Activated naive CD8-positive, alpha-beta T cell treated with anti-CD3 and anti-CD28 coated beads, Interleukin-2, amount 10 ng/mL, durations not matched to agents 7 days and 5 days (primary cell): ENCODE results near the gene EXOC3L1. TPM values are rescaled to one million over a fixed set of nuclear protein-coding genes. Genes with fewer than 3 reads are reported as not detected.

Source experiments
- ATAC-seq: fragments of 150-1000 bp; cut with Tn5 transposase; one replicate; pipeline ENCODE4 v1.10.0; 2021; ENCODE audit warnings: low read depth, moderate library complexity
- POLR2A ChIA-PET: fragments of 350-600 bp; sonication (Branson Sonifier 250); formaldehyde crosslinking; loops from one replicate; lab custom pipeline; 2021; ENCODE audit warnings: antibody characterized with exemption; lab: Charles Lee
- DNase-seq: peaks from one replicate; pipeline ENCODE4 v3.0.0; 2021
- H3K27ac Mint-ChIP-seq: one replicate; pipeline ENCODE4 v1.8.0; 2022; ENCODE audit warnings: mild to moderate bottlenecking, mixed read lengths
- H3K27me3 Mint-ChIP-seq: one replicate; pipeline ENCODE4 v1.8.0; 2022; ENCODE audit warnings: mild to moderate bottlenecking, moderate library complexity, mixed read lengths
- H3K36me3 Mint-ChIP-seq: one replicate; pipeline ENCODE4 v1.8.0; 2021; ENCODE audit warnings: mild to moderate bottlenecking, mixed read lengths
- H3K4me1 Mint-ChIP-seq: one replicate; pipeline ENCODE4 v1.8.0; 2021; ENCODE audit warnings: mixed read lengths
- H3K4me3 Mint-ChIP-seq: one replicate; pipeline ENCODE4 v1.8.0; 2022; ENCODE audit warnings: mild to moderate bottlenecking, moderate library complexity, mixed read lengths
- H3K9me3 Mint-ChIP-seq: one replicate; pipeline ENCODE4 v1.8.0; 2021; ENCODE audit warnings: mixed read lengths
- total RNA-seq, 2 experiments: library from RNA; stranded (reverse); gene quantifications; one replicate each; pipeline ENCODE4 v1.2.3, GENCODE V29; 2021

Gene EXOC3L1
- total RNA-seq, 2 experiments from 2014 or later = not detected

DNA sequence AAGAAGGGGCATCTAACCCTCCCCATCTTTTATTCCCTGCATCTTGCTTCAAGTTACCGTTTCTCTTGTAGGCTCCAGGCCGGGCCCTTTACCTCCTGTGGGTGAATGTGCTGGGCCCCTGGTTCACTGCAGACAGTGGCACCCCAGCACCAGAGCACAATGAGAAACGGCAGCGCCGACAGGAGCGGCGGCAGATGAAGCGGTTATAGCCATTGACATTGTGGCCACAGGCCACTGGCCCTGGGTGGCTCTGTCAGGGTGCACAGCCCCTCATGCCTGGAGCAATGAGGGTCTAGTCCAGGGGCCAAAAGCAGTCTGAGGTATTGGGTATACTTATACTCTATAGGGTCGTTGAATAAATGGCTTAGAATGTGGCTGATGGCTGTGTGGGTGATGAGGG, 39.0 kb upstream of the EXOC3L1 start:
- H3K9me3 Mint-ChIP-seq = no peaks in the 10 kb centered on the region

DNA sequence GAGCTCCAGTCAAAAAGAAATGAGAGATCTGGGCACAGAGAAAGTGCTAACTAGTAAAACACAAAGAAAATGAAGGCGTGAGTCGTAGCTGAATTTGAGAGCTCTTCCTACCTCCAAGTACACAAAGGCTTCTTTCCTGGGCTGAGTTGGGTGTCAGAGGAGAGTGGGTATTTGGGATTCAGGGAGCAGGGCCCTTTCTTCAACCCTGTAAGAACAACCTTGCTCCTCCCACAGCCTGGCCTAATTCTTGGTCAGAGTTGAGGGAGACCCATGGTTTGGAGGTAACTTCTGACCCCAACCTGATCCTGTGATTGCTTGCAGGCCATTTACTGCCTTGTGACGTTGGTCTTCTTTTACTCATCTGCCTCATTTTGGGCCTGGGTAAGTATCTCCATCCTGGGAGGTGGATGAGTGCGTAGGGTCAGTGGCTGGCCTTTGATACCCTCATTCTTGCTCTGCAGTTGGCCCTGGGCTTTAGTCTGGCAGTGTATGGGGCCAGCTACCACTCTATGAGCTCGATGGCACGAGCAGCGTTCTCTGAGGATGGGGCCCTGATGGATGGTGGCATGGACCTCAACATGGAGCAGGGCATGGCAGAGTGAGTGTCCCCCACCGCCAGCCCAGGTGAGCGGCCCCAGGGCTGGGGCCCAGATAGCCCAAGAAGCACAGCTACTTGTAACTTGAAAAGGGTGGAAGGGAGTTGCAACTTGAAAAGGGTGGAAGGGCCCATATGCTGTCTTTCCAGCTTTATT, 38.3 kb upstream of the EXOC3L1 start:
- peaks cover 9% of the 10 kb centered on the region for H3K36me3 Mint-ChIP-seq
- ATAC-seq (no peak), DNase-seq (no peak)
- POLR2A ChIA-PET = interaction anchor here (2.1 to 10.3 kb wide), 2 partner anchors 17 to 30 kb away, joined by 8 to 130 read pairs; partner anchors contain the start of genes FHOD1 and SLC9A5
- peak overlapping the region; percentile 92 for H3K4me3 Mint-ChIP-seq
- H3K27me3 Mint-ChIP-seq = no peaks in the 10 kb centered on the region
- H3K9me3 Mint-ChIP-seq = no peaks in the 10 kb centered on the region
- peak overlapping the region; percentile 92 for H3K27ac Mint-ChIP-seq
- H3K4me1 Mint-ChIP-seq = peaks cover 29% of the 10 kb centered on the region

More for the DNA sequence above, 39.0 kb upstream of the EXOC3L1 start:
- peaks cover 26% of the 10 kb centered on the region for H3K4me1 Mint-ChIP-seq
- H3K27ac Mint-ChIP-seq = peak overlapping the region; percentile 14
- ATAC-seq (no peak), DNase-seq (no peak)
- POLR2A ChIA-PET = interaction anchor here (10.3 kb wide), 1 partner anchor 17 kb away, joined by 130 read pairs; the partner anchor contains the start of genes FHOD1 and SLC9A5
- H3K4me3 Mint-ChIP-seq = peak overlapping the region; percentile 28
- H3K36me3 Mint-ChIP-seq = peaks cover 11% of the 10 kb centered on the region
- no peaks in the 10 kb centered on the region for H3K27me3 Mint-ChIP-seq

GRCh38 chr16:67227567-67227921, 37.6 kb upstream of the EXOC3L1 start:
- ATAC-seq (no peak), DNase-seq (no peak)
- Mint-ChIP-seq H3K36me3 (peaks cover 9% of the 10 kb centered on the region), H3K4me3 (peak overlapping the region; percentile 92), H3K9me3 (no peaks in the 10 kb centered on the region), H3K27ac (peak overlapping the region; percentile 92), H3K27me3 (no peaks in the 10 kb centered on the region), H3K4me1 (peaks cover 31% of the 10 kb centered on the region)
- POLR2A ChIA-PET = interaction anchor here (1.2 to 10.3 kb wide), 9 partner anchors 8 to 254 kb away, joined by 3 to 130 read pairs (median 8); partner anchors contain the start of genes ATP6V0D1, E2F4, FHOD1 and SLC9A5

GRCh38 chr16:67226804-67227566, 37.0 kb upstream of the EXOC3L1 start, which contains the start of gene TMEM208:
Gene TMEM208 (plus strand): TSS chr16:67227130. CDS start chr16:67227219, 89 bp downstream.
- H3K4me3 Mint-ChIP-seq = peak within 1 kb of the TSS; percentile 92
- H3K4me1 Mint-ChIP-seq = peaks cover 31% of the 10 kb centered on the region
- DNase-seq = peak; percentile 98
- no peaks in the 10 kb centered on the region for H3K27me3 Mint-ChIP-seq
- peak; percentile 96 for ATAC-seq
- POLR2A ChIA-PET = interaction anchor here (0.5 to 10.3 kb wide), 13 partner anchors 8 to 254 kb away, joined by 3 to 130 read pairs (median 4); partner anchors contain the start of genes ATP6V0D1, B3GNT9, E2F4 and FHOD1
- peak within 1 kb of the TSS; percentile 92 for H3K27ac Mint-ChIP-seq
- peaks cover 8% of the 10 kb centered on the region for H3K36me3 Mint-ChIP-seq
- H3K9me3 Mint-ChIP-seq = no peaks in the 10 kb centered on the region

DNA sequence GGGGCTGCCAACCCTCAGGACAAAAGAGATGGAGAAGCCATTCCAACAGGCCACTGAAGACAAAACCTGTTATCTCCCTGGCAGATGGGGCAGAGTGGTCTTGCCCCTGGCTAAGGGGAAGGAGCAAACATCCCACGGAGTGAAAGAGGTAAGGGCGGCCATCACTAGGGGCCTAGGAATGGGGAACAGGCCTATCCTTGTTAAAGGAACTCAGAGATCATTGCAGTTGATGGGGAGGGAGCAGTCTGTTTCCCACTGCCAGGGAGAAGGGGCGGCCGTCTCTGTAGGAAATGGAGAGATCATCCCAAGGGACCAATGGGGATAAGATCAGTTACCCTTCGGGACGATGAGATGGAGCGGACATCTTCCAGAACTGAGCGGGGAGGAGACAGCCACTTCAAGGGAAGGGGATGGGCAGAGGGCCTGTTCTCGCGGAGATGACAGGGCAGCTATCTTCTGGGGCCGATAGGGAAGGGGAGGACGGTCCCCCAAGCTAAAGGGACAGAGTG, 36.4 kb upstream of the EXOC3L1 start:
- H3K27ac Mint-ChIP-seq = peak overlapping the region; percentile 92
- no peaks in the 10 kb centered on the region for H3K27me3 Mint-ChIP-seq
- DNase-seq (no peak), ATAC-seq (no peak)
- no peaks in the 10 kb centered on the region for H3K9me3 Mint-ChIP-seq
- H3K4me1 Mint-ChIP-seq = peaks cover 31% of the 10 kb centered on the region
- H3K4me3 Mint-ChIP-seq = peak overlapping the region; percentile 92
- POLR2A ChIA-PET = interaction anchor here (0.6 to 10.3 kb wide), 12 partner anchors 9 to 255 kb away, joined by 3 to 130 read pairs (median 4); partner anchors contain the start of genes ATP6V0D1, B3GNT9, E2F4 and FHOD1
- H3K36me3 Mint-ChIP-seq = peaks cover 5% of the 10 kb centered on the region

- peaks cover 2% of the 10 kb centered on the region for H3K36me3 Mint-ChIP-seq
- no peak overlapping the region for H3K27ac Mint-ChIP-seq
- H3K9me3 Mint-ChIP-seq = no peaks in the 10 kb centered on the region
- H3K4me1 Mint-ChIP-seq = peaks cover 31% of the 10 kb centered on the region
- H3K4me3 Mint-ChIP-seq = no peak overlapping the region
- ATAC-seq (no peak), DNase-seq (no peak)
- no peaks in the 10 kb centered on the region for H3K27me3 Mint-ChIP-seq
- POLR2A ChIA-PET = interaction anchor here (10.3 kb wide), 1 partner anchor 22 kb away, joined by 130 read pairs; the partner anchor contains the start of genes FHOD1 and SLC9A5
Measured at GRCh38 chr16:67223992-67224391, 34.1 kb upstream of the EXOC3L1 start.

DNA sequence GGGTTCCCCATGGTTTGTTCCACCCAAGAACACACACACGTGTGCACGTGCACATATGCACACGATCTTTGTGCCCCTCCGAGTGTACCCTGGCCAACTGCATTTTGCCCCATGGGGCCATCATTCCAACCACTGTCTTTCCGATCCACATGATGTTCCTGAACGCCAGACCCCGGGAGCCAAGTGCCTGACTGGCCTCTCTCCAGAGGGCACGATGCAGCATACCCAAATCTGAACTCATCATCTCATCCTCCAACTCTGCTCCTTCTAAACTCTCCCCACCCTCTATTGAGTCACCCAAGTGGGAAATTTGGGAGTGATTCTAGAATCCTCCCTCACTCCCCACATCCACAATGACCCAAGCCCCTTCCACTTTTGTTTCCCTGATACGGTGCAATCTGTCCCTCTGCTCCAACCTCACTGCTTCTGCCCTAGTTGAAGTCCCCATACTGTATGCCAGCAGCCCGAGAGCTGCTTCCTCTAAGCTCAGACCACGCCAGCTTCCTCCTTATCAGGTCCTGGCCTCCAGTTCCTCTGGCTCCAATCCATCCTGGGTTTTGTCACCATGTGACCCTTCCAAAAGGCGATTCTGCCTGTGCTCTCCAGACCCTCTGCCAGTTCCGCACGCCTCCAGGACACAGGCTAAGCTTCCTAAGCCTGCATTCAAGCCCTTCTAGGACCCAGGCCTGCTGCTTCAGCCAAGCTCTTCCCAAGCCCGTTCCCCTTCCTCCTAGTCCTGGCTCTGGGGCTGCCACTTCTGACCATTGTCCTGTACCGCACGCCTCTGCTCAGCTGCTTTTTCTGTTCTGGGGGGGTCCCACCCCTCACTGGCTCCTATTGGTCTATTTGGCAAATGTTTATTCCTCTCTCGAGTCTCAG, 26.9 kb upstream of the EXOC3L1 start:
- no peak for ATAC-seq
- peaks cover 12% of the 10 kb centered on the region for H3K4me1 Mint-ChIP-seq
- no peaks in the 10 kb centered on the region for H3K27me3 Mint-ChIP-seq
- DNase-seq = no peak
- no peaks in the 10 kb centered on the region for H3K9me3 Mint-ChIP-seq
- no peak overlapping the region for H3K4me3 Mint-ChIP-seq
- POLR2A ChIA-PET = interaction anchor here (1.1 to 2.4 kb wide), 2 partner anchors 10 to 31 kb away, joined by 3 to 9 read pairs; partner anchors contain the start of genes FHOD1 and TMEM208
- peak overlapping the region; percentile 41 for H3K27ac Mint-ChIP-seq
- no peaks in the 10 kb centered on the region for H3K36me3 Mint-ChIP-seq

GRCh38 chr16:67215706-67216105, 25.8 kb upstream of the EXOC3L1 start:
- ATAC-seq (no peak), DNase-seq (no peak)
- no peaks in the 10 kb centered on the region for H3K9me3 Mint-ChIP-seq
- H3K4me3 Mint-ChIP-seq = no peak overlapping the region
- H3K4me1 Mint-ChIP-seq = peaks cover 12% of the 10 kb centered on the region
- POLR2A ChIA-PET = no interaction called here
- H3K36me3 Mint-ChIP-seq = no peaks in the 10 kb centered on the region
- H3K27me3 Mint-ChIP-seq = no peaks in the 10 kb centered on the region
- H3K27ac Mint-ChIP-seq = peak overlapping the region; percentile 31

DNA sequence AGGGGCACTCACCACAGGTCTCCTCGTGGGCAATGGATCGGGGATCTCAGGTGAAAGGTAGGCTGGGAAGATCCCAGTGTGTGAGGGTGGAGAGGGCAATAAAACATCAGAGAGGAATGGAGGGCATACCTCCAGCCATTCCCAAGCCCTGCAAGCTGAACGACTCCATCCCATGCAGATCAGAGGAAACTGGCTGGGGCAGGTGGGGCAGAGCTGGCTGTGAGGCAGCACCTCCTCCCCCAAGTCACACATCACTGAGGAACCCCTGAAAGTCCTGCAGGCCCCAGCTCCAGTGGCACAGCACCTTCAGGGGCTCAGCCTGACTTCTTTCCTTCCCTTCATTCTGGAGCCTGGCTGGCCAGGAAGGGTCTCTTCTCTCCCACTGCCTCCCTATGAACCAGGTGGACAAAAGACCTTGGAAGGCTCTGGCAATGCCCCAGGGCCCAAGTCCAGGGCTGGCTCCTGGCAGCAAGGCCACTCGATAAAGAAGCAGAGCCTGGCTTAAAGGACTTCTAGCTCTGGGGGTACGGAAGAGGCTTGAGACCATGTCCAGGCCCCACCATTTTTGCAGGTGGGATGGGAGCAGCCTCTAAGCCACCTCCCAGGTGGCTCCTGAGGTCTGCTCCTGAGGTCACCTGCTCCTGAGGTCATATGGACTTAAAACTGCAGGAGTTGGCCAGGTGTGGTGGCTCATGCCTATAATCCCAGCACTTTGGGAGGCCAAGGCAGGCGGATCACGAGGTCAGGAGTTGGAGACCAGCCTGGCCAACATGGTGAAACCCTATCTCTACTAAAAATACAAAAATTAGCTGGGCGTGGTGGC, 23.5 kb upstream of the EXOC3L1 start:
- Mint-ChIP-seq H3K9me3 (no peaks in the 10 kb centered on the region), H3K4me1 (peaks cover 13% of the 10 kb centered on the region), H3K27ac (no peak overlapping the region), H3K4me3 (no peak overlapping the region), H3K27me3 (no peaks in the 10 kb centered on the region), H3K36me3 (no peaks in the 10 kb centered on the region)
- ATAC-seq (no peak), DNase-seq (no peak)
- POLR2A ChIA-PET = interaction anchor here (1.2 kb wide), 1 partner anchor 29 kb away, joined by 5 read pairs; no protein-coding TSS in a partner anchor

DNA sequence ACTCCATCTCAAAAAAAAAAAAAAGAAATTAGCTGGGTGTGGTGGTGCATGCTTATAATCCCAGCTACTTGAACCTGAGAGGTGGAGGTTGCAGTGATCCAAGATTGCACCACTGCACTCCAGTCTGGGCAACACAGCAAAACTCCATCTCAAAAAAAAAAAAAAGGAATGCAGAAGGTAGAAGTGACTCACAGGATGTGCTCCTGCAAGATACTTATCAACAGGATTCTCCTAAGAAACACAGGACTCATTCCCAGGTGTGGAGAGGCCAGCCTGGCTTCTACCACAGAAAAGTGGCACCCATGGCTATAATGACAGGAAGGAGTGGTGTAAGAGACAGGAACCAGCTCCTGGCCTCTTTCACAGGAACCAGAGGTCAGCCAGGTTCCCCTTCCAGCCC, 22.8 kb upstream of the EXOC3L1 start:
- Mint-ChIP-seq H3K27ac (no peak overlapping the region), H3K36me3 (no peaks in the 10 kb centered on the region), H3K4me3 (no peak overlapping the region), H3K27me3 (no peaks in the 10 kb centered on the region), H3K9me3 (no peaks in the 10 kb centered on the region), H3K4me1 (peaks cover 12% of the 10 kb centered on the region)
- ATAC-seq (no peak), DNase-seq (no peak)
- POLR2A ChIA-PET = interaction anchor here (1.2 kb wide), 1 partner anchor 28 kb away, joined by 5 read pairs; no protein-coding TSS in a partner anchor

GRCh38 chr16:67211674-67212073, 21.7 kb upstream of the EXOC3L1 start:
- H3K4me3 Mint-ChIP-seq = no peak overlapping the region
- no peaks in the 10 kb centered on the region for H3K27me3 Mint-ChIP-seq
- no peaks in the 10 kb centered on the region for H3K9me3 Mint-ChIP-seq
- H3K36me3 Mint-ChIP-seq = no peaks in the 10 kb centered on the region
- no peak overlapping the region for H3K27ac Mint-ChIP-seq
- DNase-seq (no peak), ATAC-seq (no peak)
- peaks cover 3% of the 10 kb centered on the region for H3K4me1 Mint-ChIP-seq
- POLR2A ChIA-PET = no interaction called here
